HepG2 (cell line): ENCODE results near the gene VEGFA. TPM values are rescaled to one million over a fixed set of nuclear protein-coding genes. Genes with fewer than 3 reads are reported as not detected.

Source experiments
- CBX5 ChIP-seq: sonication (generic); formaldehyde crosslinking; IDR thresholded peaks from 2 replicates; pipeline ENCODE4 v1.4.0; 2020; ENCODE audit warnings: missing genetic modification reagents, borderline replicate concordance
- KLF12 ChIP-seq: sonication (generic); formaldehyde crosslinking; IDR thresholded peaks from 2 replicates; pipeline ENCODE4 v1.4.0; 2020; ENCODE audit warnings: missing genetic modification reagents, borderline replicate concordance
- SOX13 ChIP-seq, 3 experiments: fragments of 450-650 bp in 1 of 3; sonication (generic) in 1 of 3; formaldehyde crosslinking in 1 of 3; IDR thresholded peaks in 2 of 3; conservative IDR thresholded peaks in 1 of 3; 2 replicates each; pipeline versions ENCODE4 v1.5.0 to v1.6.1; 2016 to 2020; ENCODE audit warnings: antibody characterized with exemption in 1 of 3, mild to moderate bottlenecking in 1 of 3, missing compliant biosample characterization in 1 of 3, missing genetic modification reagents in 1 of 3, moderate library complexity in 1 of 3
- TEAD3 ChIP-seq: optimal IDR thresholded peaks from 2 replicates; pipeline ENCODE3; 2016; ENCODE audit warnings: borderline replicate concordance
- polyA plus RNA-seq, 8 experiments: library from polyadenylated mRNA; depleted of rRNA in 3 of 8; stranded (reverse) in 7 of 8; unstranded in 1 of 8; fragments of >200 nt; fragmentation: Illumina TruSeq in 4 of 8; extraction: Trizol in 4 of 8; gene quantifications; 2 replicates each; pipeline versions ENCODE4 v1.2.1 to v1.2.3, GENCODE V29; 2011 to 2016; ENCODE audit warnings: low read depth in 4 of 8, missing spikeins in 1 of 8, mixed read lengths in 1 of 8; ENCODE audit not compliant: insufficient read depth in 1 of 8
- total RNA-seq, 5 experiments: library from RNA; depleted of rRNA; stranded (reverse); fragments of >200 nt; fragmentation: Illumina TruSeq; extraction: Trizol; gene quantifications; 2 replicates each; pipeline ENCODE4 v1.2.3, GENCODE V29; 2016; ENCODE audit warnings: low read depth in 1 of 5
- TF ChIP-seq, protein P1 (sequence below): sonication (generic); formaldehyde crosslinking; IDR thresholded peaks from one replicate; pipeline ENCODE4 v1.5.1; 2020; ENCODE audit warnings: mild to moderate bottlenecking, missing genetic modification reagents; ENCODE audit errors: not compliant biosample characterization
- TF ChIP-seq, protein P2 (sequence below): sonication (generic); formaldehyde crosslinking; IDR thresholded peaks from 2 replicates; pipeline ENCODE4 v1.4.0; 2020; ENCODE audit warnings: missing genetic modification reagents, low read depth, mild to moderate bottlenecking, borderline replicate concordance
- TF ChIP-seq, protein P3 (sequence below), 2 experiments: fragments of 450-650 bp in 1 of 2; sonication (generic) in 1 of 2; formaldehyde crosslinking in 1 of 2; IDR thresholded peaks; 2 replicates each; pipeline versions ENCODE4 v1.6.1 to v1.8.0; 2016 to 2022; ENCODE audit warnings: antibody characterized with exemption in 1 of 2, mild to moderate bottlenecking in 1 of 2, missing genetic modification reagents in 1 of 2

The VEGFA gene
- total and polyA plus RNA-seq, 2 of the 13 experiments (the other 11 are each of a cell fraction or from before 2014, with no cell fraction given) = 68.1 to 629 TPM

DNA sequence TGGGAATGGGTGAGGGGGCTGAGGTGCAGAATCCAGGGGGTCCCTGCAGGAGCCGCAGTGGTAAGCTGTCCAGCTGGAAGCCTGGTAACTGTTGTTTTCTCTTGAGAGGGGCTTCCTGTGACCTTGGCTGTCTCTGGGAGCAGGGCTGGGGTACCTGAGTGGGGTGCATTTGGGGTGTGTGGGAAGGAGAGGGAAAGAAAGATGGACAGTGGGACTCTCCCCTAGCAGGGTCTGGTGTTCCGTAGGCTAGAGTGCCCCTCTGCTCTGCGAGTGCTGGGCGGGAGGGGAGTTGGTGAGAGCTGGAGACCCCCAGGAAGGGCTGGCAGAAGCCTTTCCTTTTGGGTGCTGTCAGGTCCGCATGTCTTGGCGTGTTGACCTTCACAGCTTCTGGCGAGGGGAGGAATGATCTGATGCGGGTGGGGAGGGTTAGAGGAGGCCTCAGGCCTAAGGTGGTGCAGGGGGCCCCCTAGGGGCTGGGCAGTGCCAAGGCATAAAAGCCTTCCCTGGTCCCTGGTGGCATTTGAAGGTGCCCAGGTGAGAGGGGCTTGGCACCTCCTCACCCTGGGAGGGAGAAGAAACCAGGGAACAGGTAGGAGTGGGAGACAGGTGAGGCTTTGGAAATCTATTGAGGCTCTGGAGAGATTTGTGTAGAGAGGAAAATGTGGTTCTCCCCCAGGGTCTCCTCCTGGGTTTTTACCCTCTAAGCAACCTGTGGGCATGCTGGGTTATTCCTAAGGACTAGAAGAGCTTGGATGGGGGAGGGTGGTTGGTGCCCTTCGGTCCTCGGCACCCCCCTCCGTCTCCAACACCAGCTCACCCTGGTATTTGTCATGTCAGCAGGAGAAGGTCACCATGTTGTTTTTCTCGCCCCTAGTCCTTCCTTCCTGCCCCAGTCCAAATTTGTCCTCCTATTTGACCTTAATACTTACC lies 3.3 kb downstream of the VEGFA start (continued):
- TF ChIP-seq, protein P1, sequence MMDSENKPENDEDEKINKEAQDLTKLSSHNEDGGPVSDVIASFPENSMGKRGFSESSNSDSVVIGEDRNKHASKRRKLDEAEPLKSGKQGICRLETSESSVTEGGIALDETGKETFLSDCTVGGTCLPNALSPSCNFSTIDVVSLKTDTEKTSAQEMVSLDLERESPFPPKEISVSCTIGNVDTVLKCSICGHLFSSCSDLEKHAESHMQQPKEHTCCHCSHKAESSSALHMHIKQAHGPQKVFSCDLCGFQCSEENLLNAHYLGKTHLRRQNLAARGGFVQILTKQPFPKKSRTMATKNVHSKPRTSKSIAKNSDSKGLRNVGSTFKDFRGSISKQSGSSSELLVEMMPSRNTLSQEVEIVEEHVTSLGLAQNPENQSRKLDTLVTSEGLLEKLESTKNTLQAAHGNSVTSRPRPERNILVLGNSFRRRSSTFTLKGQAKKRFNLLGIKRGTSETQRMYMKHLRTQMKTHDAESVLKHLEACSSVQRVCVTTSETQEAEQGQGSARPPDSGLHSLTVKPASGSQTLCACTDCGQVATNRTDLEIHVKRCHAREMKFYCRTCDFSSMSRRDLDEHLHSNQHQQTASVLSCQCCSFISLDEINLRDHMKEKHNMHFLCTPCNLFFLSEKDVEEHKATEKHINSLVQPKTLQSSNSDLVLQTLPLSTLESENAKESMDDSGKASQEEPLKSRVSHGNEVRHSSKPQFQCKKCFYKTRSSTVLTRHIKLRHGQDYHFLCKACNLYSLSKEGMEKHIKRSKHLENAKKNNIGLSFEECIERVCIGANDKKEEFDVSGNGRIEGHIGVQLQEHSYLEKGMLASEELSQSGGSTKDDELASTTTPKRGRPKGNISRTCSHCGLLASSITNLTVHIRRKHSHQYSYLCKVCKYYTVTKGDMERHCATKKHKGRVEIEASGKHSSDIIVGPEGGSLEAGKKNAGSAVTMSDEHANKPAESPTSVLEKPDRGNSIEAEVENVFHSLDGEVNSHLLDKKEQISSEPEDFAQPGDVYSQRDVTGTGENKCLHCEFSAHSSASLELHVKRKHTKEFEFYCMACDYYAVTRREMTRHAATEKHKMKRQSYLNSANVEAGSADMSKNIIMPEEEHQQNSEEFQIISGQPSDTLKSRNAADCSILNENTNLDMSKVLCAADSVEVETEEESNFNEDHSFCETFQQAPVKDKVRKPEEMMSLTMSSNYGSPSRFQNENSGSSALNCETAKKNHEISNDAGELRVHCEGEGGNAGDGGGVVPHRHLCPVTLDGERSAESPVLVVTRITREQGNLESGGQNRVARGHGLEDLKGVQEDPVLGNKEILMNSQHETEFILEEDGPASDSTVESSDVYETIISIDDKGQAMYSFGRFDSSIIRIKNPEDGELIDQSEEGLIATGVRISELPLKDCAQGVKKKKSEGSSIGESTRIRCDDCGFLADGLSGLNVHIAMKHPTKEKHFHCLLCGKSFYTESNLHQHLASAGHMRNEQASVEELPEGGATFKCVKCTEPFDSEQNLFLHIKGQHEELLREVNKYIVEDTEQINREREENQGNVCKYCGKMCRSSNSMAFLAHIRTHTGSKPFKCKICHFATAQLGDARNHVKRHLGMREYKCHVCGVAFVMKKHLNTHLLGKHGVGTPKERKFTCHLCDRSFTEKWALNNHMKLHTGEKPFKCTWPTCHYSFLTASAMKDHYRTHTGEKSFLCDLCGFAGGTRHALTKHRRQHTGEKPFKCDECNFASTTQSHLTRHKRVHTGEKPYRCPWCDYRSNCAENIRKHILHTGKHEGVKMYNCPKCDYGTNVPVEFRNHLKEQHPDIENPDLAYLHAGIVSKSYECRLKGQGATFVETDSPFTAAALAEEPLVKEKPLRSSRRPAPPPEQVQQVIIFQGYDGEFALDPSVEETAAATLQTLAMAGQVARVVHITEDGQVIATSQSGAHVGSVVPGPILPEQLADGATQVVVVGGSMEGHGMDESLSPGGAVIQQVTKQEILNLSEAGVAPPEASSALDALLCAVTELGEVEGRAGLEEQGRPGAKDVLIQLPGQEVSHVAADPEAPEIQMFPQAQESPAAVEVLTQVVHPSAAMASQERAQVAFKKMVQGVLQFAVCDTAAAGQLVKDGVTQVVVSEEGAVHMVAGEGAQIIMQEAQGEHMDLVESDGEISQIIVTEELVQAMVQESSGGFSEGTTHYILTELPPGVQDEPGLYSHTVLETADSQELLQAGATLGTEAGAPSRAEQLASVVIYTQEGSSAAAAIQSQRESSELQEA (CRISPR knock-in tag) = no peak
- TF ChIP-seq KLF12 = no peak
- TF ChIP-seq, protein P2, sequence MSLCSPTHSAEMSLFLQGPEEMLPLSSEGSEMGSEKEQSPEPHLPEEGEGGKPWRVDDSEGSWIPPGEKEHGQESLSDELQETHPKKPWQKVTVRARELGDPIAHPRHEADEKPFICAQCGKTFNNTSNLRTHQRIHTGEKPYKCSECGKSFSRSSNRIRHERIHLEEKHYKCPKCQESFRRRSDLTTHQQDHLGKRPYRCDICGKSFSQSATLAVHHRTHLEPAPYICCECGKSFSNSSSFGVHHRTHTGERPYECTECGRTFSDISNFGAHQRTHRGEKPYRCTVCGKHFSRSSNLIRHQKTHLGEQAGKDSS (CRISPR knock-in tag) = peak; percentile 93; the same call in 1 of the 2 replicates
- TF ChIP-seq SOX13 (IDR thresholded peaks at IDR 0.05) = no peak
- TF ChIP-seq SOX13 (CRISPR knock-in tag; conservative IDR thresholded peaks at IDR 0.05 in 1 of 2, IDR thresholded peaks at IDR 0.05 in 1 of 2) = no peak
- TF ChIP-seq TEAD3 = peak; percentile 19
- TF ChIP-seq, protein P3, sequence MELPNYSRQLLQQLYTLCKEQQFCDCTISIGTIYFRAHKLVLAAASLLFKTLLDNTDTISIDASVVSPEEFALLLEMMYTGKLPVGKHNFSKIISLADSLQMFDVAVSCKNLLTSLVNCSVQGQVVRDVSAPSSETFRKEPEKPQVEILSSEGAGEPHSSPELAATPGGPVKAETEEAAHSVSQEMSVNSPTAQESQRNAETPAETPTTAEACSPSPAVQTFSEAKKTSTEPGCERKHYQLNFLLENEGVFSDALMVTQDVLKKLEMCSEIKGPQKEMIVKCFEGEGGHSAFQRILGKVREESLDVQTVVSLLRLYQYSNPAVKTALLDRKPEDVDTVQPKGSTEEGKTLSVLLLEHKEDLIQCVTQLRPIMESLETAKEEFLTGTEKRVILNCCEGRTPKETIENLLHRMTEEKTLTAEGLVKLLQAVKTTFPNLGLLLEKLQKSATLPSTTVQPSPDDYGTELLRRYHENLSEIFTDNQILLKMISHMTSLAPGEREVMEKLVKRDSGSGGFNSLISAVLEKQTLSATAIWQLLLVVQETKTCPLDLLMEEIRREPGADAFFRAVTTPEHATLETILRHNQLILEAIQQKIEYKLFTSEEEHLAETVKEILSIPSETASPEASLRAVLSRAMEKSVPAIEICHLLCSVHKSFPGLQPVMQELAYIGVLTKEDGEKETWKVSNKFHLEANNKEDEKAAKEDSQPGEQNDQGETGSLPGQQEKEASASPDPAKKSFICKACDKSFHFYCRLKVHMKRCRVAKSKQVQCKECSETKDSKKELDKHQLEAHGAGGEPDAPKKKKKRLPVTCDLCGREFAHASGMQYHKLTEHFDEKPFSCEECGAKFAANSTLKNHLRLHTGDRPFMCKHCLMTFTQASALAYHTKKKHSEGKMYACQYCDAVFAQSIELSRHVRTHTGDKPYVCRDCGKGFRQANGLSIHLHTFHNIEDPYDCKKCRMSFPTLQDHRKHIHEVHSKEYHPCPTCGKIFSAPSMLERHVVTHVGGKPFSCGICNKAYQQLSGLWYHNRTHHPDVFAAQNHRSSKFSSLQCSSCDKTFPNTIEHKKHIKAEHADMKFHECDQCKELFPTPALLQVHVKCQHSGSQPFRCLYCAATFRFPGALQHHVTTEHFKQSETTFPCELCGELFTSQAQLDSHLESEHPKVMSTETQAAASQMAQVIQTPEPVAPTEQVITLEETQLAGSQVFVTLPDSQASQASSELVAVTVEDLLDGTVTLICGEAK (IDR thresholded peaks at IDR 0.05) = no peak
- TF ChIP-seq, protein P3 (CRISPR knock-in tag; IDR thresholded peaks at IDR 0.05) = no peak
- no peak for TF ChIP-seq CBX5 (CRISPR knock-in tag)
